Measurements from ENCODE around the gene CTSA. TPM values are rescaled to one million over a fixed set of nuclear protein-coding genes. Genes with fewer than 3 reads are reported as not detected.

CTSA gene
- total and polyA plus RNA-seq, 3 donors from 2014 or later = 103 to 223 (median 112) TPM

GRCh38 chr20:45919542-45920399 lies 28.6 kb downstream of the CTSA start:
- Histone ChIP-seq H3K9me3 (no peaks in the 10 kb centered on the region), H3K36me3 (ENCODE audit: low read depth, missing control alignments) (no peaks in the 10 kb centered on the region), H3K4me3 (no peak overlapping the region), H3K27ac (peak overlapping the region; percentile 61 to 90), H3K4me1 (peaks cover 52% of the 10 kb centered on the region), H3K27me3 (no peaks in the 10 kb centered on the region)
- TF ChIP-seq CTCF (IDR thresholded peaks at IDR 0.05) = no peak
- no peak for TF ChIP-seq POLR2A (IDR thresholded peaks at IDR 0.05)
- DNase-seq = peak; percentile 84
- intact Hi-C loops (cut with DNase I; ENCODE audit: low total_unique reads) = no loop called here
- 39 to 50% methylated on average over 10 to 11 of the region's 11 CpGs for WGBS, 2 donors

GRCh38 chr20:45920462-45921336 lies 29.6 kb downstream of the CTSA start:
- Histone ChIP-seq H3K36me3 (ENCODE audit: low read depth, missing control alignments) (no peaks in the 10 kb centered on the region), H3K4me3 (no peak overlapping the region), H3K27ac (peak overlapping the region; percentile 61 to 90), H3K4me1 (peaks cover 60% of the 10 kb centered on the region), H3K9me3 (no peaks in the 10 kb centered on the region), H3K27me3 (no peaks in the 10 kb centered on the region)
- 73 to 74% methylated on average over 9 of the region's 9 CpGs for WGBS, 2 donors
- intact Hi-C loops (cut with DNase I; ENCODE audit: low total_unique reads) = no loop called here
- no peak for DNase-seq
- no peak for TF ChIP-seq POLR2A (IDR thresholded peaks at IDR 0.05)
- TF ChIP-seq CTCF (IDR thresholded peaks at IDR 0.05) = no peak

GRCh38 chr20:45921337-45922189 lies 30.4 kb downstream of the CTSA start:
- no peak for DNase-seq
- TF ChIP-seq CTCF (IDR thresholded peaks at IDR 0.05) = no peak
- TF ChIP-seq POLR2A (IDR thresholded peaks at IDR 0.05) = no peak
- Histone ChIP-seq H3K9me3 (no peaks in the 10 kb centered on the region), H3K36me3 (ENCODE audit: low read depth, missing control alignments) (no peaks in the 10 kb centered on the region), H3K4me1 (peaks cover 60% of the 10 kb centered on the region), H3K27ac (peak overlapping the region in 1 of 2 donors; percentile 90), H3K4me3 (no peak overlapping the region), H3K27me3 (no peaks in the 10 kb centered on the region)
- intact Hi-C loops (cut with DNase I; ENCODE audit: low total_unique reads) = no loop called here
- WGBS, 2 donors = 84 to 89% methylated on average over 11 of the region's 11 CpGs

GRCh38 chr20:45924391-45925261 lies 33.5 kb downstream of the CTSA start:
- Histone ChIP-seq H3K4me3 (no peak overlapping the region), H3K27ac (peak overlapping the region; percentile 89 to 90), H3K36me3 (ENCODE audit: low read depth, missing control alignments) (no peaks in the 10 kb centered on the region), H3K27me3 (no peaks in the 10 kb centered on the region), H3K9me3 (no peaks in the 10 kb centered on the region), H3K4me1 (peaks cover 35% of the 10 kb centered on the region)
- intact Hi-C loops (cut with DNase I; ENCODE audit: low total_unique reads) = no loop called here
- no peak for TF ChIP-seq CTCF (IDR thresholded peaks at IDR 0.05)
- no peak for TF ChIP-seq POLR2A (IDR thresholded peaks at IDR 0.05)
- 38 to 44% methylated on average over 21 of the region's 21 CpGs for WGBS, 2 donors
- DNase-seq = peak; percentile 80

All from testis (tissue), 3 donors.